Lower leg skin (tissue), 3 donors: ENCODE data around the gene PSMB1.

Experiments used
- POLR2A ChIP-seq, 2 donors: fragments of 450-650 bp; IDR thresholded peaks; one replicate each; pipeline ENCODE4 v1.6.1; 2016 to 2017; ENCODE audit warnings: antibody characterized with exemption in 2 of 2, mild to moderate bottlenecking in 1 of 2, moderate library complexity in 1 of 2
- TF ChIP-seq, protein P1 (sequence below), 3 donors: fragments of 450-650 bp; IDR thresholded peaks; one replicate each; pipeline ENCODE4 v1.5.1; 2016; ENCODE audit warnings: antibody characterized with exemption in 3 of 3, mild to moderate bottlenecking in 3 of 3, moderate library complexity in 2 of 3

DNA sequence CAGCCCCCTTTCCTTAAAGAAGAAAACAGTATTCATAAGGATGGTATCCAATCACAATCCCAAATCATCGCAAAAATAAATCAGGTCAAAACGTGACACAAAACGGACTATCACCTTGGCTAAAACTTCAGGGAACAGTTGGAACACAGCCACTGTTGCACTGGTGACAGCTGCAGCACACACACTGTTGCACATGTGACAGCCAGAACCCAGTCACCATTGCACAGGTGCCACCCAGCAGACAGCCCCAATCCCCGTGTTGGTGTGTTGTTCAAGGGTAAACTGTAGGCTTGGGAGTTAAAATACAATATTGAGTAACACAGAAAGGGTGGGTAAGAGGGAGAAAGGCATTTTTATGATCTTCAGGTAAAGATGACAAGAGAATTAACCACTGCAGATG lies 15.8 kb downstream of the PSMB1 start:
- TF ChIP-seq, protein P1, sequence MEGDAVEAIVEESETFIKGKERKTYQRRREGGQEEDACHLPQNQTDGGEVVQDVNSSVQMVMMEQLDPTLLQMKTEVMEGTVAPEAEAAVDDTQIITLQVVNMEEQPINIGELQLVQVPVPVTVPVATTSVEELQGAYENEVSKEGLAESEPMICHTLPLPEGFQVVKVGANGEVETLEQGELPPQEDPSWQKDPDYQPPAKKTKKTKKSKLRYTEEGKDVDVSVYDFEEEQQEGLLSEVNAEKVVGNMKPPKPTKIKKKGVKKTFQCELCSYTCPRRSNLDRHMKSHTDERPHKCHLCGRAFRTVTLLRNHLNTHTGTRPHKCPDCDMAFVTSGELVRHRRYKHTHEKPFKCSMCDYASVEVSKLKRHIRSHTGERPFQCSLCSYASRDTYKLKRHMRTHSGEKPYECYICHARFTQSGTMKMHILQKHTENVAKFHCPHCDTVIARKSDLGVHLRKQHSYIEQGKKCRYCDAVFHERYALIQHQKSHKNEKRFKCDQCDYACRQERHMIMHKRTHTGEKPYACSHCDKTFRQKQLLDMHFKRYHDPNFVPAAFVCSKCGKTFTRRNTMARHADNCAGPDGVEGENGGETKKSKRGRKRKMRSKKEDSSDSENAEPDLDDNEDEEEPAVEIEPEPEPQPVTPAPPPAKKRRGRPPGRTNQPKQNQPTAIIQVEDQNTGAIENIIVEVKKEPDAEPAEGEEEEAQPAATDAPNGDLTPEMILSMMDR (IDR thresholded peaks at IDR 0.05), result no peak
- TF ChIP-seq POLR2A (IDR thresholded peaks at IDR 0.05), result no peak
